ENCODE results near the gene MGME1.

- no peak for TF ChIP-seq CTCF (conservative IDR thresholded peaks at IDR 0.05 in 1 of 2, IDR thresholded peaks at IDR 0.05 in 1 of 2; ENCODE audit: low read depth in 1 of 2, low read length in 2 of 2)
- TF ChIP-seq EZH2 (IDR thresholded peaks at IDR 0.05; ENCODE audit: low read length, missing control alignments) = no peak
Measured at GRCh38 chr20:17967521-17968365, 1.1 kb upstream of the MGME1 start.

Measured in fibroblast of lung (primary cell).